ENCODE measurements around the gene CLEC19A.

The CLEC19A gene

DNA sequence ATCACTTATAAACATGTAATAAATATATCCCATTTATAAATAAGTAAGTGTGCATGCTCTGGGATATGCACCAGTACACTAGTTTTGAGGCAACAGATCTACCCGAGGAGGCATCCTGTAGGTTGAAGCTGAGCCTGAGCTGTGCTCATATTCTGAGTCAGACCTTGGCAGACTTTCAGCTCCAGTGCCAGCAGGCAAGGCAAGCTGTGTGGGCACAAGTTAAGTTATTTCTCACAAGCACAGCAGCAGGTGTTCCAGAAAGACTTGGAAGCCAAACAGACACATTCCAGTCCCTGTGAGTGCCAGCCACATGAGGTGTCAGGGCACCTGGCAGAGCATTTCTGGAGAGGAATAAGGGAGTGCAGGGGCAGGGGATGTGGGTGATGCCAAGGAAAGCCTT, 1.3 kb upstream of the CLEC19A start:
- in situ Hi-C loops (cut with MboI; ENCODE audit: low sequenced_read_pairs), result no loop called here

DNA sequence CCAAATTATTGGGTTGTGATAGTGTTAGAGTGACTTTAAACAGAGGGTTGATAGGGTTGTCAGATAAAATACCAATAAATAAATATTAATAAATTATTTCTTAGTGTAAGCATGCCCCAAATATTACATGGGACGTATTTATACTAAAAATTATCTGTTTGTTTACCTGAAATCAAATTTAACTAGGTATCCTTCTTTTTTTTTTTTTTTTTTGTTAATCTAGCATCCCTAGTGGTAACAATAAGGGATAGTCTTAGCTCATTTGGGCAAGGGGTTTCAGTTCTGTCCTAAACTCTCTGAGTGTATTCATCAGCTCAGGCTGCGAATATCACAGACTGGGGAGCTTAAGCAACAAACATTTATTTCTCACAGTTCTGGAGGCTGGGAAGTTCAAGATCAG, 1.3 kb downstream of the CLEC19A start:
- in situ Hi-C loops (cut with MboI; ENCODE audit: low sequenced_read_pairs), result no loop called here

DNA sequence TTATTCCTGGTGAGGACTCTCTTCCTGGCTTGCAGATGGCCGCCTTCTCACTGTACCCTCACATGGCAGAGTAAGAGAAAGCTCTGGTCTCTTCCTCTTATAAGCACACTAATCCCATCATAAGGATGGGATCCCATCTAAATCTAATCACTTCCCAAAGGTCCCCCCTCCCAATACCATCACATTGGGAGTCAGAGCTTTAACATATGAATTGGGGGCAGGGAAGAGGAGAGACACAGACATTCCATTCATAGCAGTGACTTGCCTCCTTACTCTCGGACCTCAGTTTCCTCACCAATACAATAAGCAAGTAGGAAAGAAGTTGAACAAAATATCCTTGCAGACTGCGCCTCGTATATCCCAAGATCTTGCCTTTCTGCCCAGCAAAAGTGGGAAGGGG, 1.7 kb downstream of the CLEC19A start:
- in situ Hi-C loops (cut with MboI; ENCODE audit: low sequenced_read_pairs), result no loop called here

DNA sequence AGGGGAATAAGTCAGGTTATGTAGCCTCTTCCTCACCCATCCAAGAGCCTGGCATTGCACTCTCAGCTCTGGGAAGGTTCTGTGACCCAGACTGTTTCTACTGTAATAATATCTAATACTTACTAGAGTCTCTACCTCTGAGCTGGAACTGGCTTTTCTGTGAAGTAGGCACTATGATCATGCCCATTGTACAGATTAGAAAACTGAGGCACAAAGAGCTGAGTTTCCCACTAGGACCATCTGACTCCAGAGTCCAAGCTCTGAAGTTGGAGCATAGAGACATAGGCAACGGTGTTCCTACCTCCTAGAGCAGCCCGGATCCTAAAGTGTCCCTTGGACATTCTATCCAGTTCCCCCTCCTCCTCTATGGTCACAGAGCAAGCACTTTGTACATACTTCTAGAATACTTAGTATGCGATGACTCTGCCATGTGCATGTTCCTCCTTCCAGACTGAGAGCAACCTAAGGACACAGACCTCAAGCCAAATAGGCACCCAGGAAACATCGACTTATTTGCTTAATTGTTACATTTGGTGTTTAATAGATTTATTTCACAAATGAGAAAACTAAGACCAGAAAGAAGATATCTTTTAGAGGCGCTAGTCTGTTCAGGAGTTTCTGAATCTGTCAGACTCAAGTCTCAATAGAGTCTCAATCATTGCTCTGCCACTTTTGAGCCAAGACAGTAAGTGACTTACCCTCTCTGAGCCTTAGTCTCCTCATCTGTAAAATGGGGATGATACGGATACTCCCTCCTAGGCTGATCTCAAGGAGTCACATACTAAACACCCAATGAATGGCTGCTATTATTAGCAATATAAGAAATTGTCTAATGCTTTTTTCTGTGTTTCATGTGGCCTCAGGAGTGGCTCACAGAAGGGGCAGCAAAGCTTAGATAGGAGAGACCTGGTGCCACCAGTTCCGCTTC, 3.6 kb downstream of the CLEC19A start:
- in situ Hi-C loops (cut with MboI; ENCODE audit: low sequenced_read_pairs), result no loop called here

DNA sequence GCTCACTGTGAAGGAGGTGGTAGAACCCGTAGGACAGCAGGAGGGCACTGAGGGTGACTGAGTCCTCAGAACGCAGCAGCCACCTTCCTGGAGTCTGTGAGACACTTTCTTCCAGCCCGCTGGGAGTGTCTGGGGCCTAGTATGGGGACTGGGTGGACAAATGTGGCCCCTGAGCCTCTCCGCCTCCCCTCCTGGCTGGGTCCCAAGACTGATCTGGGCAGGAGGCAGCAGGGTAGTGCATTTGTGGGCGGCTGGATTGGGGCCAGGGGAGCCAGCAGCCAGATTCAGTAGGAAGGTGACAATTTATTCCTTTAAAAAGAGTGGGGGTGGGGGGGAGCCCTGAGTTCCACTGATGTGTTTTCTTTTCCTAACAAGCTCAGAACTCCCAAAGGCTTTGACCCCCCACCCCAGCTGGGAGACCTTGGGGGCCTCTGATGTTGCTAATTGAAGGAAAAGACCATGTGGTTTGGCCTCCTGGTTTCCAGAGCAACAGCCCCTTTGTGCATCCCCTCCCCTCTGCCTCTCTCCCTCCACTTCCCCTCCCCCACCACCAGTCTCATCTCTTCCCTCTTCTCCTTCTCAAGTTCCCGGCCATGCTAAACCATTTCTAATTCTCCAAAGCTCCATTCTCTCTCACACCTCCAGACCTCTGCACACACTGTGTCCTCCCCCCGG, 4.4 kb downstream of the CLEC19A start:
- in situ Hi-C loops (cut with MboI; ENCODE audit: low sequenced_read_pairs), result no loop called here

DNA sequence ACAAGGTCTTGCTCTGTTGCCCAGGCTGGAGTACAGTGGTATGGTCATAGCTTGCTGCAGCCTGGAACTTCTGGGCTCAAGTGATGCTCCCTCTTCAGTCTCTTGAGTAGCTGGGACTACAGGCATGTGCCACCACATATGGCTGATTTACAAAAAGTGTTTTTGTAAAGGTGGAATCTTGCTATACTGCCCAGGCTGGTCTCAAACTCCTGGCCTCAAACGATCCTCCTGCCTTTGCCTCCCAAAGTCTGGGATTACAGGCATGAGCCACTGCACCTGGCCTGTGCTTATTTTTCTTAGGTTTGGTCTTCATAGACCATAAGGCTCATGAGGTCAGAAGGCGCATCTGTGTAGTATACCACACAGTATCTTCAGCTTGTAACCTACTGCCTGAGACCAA, 5.3 kb downstream of the CLEC19A start:
- in situ Hi-C loops (cut with MboI; ENCODE audit: low sequenced_read_pairs), result no loop called here

DNA sequence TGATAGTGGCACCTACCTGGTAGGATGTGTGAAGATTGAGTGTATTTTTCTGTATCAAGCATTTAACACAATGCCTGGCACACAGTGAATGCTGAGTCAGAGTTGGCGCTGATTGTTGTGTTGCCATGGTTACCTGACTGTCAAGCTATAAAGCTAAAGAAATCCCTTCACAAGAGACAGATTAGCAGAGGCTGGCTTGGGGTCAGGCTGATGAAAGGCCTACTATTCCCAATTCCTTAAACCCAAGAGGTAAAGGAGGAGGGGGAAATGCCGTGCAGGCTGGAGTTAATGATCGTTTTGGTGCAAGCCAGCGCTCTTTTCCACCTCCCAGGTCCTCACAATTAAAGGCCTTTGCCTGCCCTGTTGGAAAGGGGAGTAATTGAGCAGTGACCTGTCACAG, 5.9 kb downstream of the CLEC19A start:
- in situ Hi-C loops (cut with MboI; ENCODE audit: low sequenced_read_pairs), result no loop called here

DNA sequence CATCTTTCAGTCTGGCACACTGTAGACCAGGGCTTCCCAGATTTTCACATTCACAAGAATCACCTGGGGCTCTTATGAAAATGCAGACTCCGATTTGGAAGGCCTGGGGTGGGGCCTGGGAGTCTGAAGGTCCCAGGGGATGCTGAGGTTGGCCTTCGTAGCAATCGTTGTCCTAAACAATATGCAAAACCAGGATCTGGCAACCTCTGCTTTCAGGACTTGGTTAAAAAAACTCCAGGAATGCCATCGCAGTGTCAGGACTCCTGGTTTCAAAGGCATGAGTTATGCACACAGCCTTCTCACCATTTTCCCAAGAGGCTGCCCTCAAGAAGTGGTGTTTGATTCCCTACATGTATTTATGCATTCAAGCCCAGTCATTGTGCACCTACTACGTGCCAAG, 6.7 kb downstream of the CLEC19A start:
- in situ Hi-C loops (cut with MboI; ENCODE audit: low sequenced_read_pairs), result no loop called here

DNA sequence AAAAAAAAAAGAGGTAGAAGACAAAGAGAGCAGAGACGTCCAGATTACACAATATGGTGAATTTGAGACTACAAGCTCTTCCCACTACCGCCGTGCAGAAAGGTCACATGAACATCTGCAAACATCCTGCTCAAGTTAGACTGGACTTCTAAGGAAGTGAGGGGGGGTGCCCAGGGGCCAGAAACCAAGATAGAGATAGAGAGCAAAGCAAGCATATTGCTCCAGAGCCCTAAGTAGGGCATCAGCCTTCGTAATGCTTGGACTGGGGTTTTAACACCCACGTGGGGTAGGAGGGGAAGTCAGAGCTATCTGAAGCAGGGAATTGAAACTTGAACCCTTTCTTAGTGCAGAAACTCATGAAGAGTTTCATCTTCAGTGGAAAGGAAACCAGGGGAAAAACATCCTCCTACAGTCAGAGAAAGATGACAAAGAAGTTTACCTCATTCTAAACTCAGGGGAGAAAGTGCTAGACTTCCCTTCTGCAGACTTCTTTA, 8.7 kb downstream of the CLEC19A start:
- in situ Hi-C loops (cut with MboI; ENCODE audit: low sequenced_read_pairs), result no loop called here

DNA sequence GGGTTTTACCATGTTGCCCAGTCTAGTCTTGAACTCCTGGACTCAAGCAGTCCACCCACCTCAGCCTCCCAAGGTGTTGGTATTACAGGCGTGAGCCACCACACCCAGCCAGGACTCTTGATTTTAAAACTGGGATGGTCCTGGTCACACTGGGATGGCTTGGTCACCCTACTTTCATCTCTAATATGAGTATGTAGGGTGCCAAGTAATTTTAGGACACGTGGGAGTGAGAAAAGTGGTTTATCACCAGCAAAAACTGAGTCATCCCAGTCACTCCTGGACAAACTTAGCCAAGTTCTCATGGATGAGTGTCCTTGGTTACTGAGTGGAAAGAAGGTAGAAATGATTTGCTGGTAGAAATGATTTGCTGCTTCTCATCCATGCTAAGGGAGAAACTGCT, 9.9 kb downstream of the CLEC19A start:
- in situ Hi-C loops (cut with MboI; ENCODE audit: low sequenced_read_pairs), result no loop called here

DNA sequence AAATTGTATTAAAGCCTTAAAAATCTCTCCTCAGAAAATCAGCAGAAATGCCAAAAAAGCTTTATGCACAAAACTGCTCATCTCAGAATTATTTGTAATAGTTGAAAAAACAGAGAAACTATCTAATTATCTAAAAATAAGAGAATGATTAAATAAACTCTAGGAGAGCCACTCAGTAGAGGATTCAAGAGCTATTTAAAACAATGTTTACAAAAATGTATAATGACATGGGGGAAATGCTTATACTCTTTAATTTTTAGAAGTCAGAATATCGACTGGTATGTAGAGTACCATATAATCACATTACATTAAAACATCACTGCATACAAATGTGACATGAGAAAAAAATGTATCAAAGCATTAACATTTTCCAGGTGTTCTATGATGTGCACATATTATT, 11.9 kb downstream of the CLEC19A start:
- in situ Hi-C loops (cut with MboI; ENCODE audit: low sequenced_read_pairs), result no loop called here

DNA sequence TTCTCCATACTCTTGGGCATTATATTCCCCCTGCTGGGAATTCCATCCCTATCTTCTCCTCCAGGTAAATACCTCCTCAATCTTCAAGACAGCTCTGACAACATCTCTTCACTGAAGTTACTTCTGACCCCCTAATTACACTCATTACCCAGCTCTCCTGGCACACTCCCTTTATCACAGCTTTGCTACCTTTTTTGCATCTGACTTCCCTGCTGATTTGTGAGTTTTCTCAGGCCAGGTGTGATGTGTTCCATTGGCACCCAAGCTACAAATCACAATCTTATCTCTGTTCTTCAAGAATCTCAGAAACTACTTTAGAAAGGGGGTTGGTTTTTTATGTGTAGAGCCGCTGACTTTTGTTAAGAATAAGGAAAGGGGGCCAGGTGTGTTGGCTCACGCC, 14.0 kb downstream of the CLEC19A start:
- in situ Hi-C loops (cut with MboI; ENCODE audit: low sequenced_read_pairs), result no loop called here

DNA sequence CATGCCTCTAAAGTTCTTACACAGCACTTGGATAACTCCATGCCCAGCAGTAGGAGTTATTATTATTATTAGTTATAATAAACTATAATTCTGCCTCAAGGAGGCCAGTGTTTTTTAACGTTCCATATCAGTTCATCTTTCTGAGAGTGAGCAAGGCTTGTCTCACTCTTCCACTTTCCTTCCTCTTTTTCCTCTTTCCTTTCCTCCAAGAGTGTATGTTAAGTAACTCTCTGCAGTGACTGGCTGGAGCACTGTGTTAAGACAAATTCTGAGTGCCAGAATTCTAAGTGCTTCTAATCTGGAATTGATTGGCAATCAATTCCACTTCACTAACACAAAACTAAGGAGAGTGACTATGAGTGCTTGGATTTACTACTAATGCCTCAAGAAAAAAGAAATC, 16.4 kb downstream of the CLEC19A start:
- in situ Hi-C loops (cut with MboI; ENCODE audit: low sequenced_read_pairs), result no loop called here

DNA sequence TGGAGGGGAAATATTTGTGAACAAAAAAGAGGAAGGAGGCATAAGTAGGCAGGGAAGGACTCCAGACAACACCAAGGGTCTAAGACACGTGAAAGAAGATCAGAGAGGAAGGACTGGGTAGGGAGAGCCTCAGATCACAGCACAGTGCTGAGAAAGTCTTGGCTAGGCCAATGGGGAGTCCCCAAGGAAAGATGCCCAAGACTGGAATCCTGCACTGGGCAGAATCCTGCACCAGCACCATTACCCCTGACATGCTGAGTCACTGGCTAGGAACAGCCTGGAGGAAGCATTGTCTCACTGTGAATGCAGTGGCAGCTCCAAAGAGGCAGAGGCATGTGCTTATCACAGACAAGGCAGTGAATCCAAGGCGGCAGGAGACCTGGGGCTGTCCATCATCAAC, 19.2 kb downstream of the CLEC19A start:
- in situ Hi-C loops (cut with MboI; ENCODE audit: low sequenced_read_pairs), result no loop called here

DNA sequence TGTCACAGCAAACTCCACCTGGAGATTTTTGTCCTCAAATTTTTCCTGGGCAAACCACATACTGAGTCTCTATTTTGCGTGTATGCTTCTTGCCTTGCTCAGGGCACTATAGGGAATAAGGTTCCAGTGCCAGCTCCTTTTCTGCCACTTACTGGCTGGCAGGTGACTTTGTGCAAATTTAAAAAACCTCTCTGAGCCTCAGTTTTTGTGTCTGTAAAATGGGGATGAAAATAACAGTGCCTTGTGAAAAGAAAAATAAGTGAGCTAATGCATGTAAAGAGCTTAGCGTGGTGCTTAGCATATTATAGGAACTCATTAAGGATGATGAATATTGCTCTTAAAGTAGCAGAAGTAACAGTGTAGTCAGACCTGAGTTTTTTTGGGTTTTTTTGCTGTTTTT, 19.9 kb downstream of the CLEC19A start:
- in situ Hi-C loops (cut with MboI; ENCODE audit: low sequenced_read_pairs), result no loop called here

DNA sequence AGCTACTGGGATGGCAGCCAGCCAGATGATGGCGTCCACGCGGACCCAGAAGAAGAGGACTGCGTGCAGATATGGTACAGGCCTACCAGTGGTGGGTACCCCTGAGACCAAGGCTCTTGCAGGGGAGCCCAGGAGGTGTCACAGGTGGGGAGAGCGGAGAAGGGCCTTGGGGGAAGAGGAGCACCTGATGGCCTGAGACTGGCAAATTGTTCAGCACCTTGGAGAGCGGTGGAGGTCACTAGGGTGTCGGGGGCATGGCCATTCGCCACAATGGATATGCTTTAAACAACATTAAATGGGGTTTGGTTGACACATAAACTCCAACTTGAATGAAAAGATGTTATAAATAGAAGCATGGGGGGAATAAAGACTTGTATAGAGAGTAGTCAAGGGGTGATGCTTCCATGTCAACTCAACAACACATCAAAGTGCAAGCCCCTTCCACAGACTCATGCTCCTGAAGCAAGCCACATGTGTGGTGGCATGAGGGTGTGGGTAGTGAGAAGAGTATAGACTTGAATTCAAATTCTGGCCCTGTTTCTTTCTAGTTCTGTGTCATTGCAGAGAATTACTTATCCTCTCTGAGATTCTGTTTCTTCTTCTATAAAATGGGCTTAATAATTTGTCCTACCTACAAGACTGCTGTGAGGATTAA, 22.2 kb downstream of the CLEC19A start:
- in situ Hi-C loops (cut with MboI; ENCODE audit: low sequenced_read_pairs), result no loop called here

DNA sequence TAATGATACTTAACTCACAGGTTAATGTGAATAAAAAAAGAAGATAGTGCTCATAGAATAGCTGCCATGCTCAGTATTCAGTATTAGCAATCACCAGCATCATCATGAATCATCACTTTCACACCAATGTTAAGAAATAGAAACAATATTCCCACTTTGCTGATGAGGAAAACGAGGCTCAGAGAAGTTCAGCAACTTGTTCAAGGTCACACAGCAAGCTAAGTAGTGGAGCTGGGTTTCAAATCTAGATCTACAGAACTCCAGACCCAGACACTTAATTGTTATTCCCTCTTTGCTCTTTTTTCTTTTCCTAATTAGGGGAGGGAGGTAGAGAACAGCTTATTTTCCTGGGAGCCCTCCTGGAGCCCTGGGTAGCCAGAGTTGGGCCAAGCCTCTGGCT, 22.9 kb downstream of the CLEC19A start:
- in situ Hi-C loops (cut with MboI; ENCODE audit: low sequenced_read_pairs), result no loop called here

DNA sequence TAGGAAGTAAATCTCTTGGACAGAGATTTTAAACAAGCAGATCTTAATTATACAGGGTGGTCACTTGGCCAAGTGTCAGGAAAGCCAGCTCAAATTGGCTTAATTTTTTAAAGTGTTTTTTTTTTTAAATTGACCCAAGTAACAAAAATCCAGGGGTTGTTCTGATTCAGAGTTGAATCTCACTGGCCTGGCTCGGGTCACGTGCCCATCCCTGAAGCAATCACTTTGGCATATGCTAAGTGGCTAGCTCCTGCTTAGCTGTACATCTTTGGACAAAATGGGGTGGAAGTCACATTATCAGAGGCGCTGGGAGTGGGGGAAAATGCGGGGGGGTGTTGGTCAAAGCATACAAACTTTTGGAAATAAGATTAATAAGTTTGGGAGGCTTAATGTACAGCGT, 23.6 kb downstream of the CLEC19A start:
- in situ Hi-C loops (cut with MboI; ENCODE audit: low sequenced_read_pairs), result no loop called here

DNA sequence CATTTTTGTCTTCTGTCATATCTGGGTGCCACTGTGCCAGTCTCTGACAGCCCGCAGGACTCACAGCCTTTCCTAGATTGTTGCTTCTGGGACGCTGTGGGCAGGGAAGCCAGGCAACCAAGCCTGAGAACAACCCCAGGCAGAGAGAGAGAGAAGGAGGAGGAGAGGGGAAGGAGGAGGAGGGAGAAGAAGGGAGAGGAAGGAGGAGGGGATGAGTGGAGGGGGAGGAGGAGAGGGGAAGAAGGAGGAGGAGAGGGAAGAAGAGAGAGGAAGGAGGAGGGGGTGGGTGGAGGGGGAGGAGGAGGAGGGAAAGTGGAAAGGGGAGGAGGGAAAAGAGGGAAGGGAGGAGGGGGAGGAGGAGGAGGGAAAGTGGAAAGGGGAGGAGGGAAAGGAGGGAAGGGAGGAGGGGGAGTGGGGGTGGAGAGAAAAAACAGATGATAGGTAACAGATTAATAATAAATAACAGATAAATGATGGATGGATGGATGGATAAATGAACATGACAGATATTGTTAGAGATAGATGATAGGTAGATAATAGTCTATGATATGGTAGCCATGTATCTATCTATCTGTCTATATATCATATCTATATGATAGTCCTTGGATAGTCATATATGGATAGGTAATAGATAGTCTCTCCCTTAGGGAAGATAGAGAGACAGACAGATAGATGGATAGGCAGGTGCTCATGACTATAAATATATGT, 29.3 kb downstream of the CLEC19A start:
- in situ Hi-C loops (cut with MboI; ENCODE audit: low sequenced_read_pairs), result no loop called here

DNA sequence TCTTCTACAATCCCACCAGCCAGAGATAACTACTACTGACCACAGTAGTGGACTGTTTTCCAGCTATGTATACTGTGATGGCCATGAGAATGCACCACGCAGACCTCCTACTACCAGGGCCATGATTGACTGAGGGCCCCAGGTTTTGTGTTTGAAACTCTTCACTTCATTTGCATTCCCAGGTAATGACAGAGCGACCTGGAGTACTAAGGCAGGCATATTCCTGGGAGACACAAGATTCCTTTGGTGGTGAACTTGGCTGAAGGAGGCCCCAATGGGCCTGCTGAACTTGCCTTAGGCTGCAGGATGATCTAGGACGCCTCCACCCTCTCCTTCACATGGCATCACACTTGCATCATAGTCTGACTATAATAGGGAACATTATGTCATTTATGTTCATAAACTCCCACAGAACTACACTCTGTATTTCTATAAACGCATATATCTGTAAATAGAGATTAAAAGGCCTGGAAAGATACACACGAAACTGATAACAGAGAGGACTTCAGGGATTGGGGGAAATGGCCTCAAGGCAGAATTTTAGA, 30.4 kb downstream of the CLEC19A start:
- in situ Hi-C loops (cut with MboI; ENCODE audit: low sequenced_read_pairs), result no loop called here

DNA sequence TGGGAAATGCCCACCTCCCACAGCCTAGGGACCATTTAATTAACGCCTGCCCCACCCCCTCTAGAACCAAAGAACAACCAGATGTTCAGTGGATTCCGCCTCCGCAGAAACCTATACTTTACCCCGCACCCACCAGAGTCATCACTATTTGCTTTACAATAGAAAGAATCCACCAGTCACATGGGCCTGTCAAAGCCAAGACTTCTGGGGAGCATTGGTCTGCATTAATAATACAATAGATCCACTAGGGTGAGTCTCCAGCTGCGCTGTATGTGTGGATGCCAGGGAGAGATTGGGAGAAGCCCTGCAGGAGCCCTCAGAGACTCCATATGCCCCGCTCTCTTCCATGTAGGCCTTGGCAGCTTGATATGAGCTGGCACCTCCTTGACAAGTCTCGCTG, 31.3 kb downstream of the CLEC19A start:
- in situ Hi-C loops (cut with MboI; ENCODE audit: low sequenced_read_pairs), result no loop called here
